Glutamatergic neuron (in vitro differentiated cells): Measurements from ENCODE around the gene GNA12. TPM values are rescaled to one million over a fixed set of nuclear protein-coding genes. Genes with fewer than 3 reads are reported as not detected.
A peak's percentile ranks its signal among the peaks of the same experiment; 100 is the strongest.

Source experiments
- DNase-seq: peaks from one replicate; pipeline ENCODE4 v3.0.0; 2022
- H3K27ac Mint-ChIP-seq: one replicate; pipeline ENCODE4 v1.8.0; 2020; ENCODE audit warnings: mild to moderate bottlenecking, mixed read lengths, inconsistent platforms; ENCODE audit not compliant: unreplicated experiment
- H3K27me3 Mint-ChIP-seq: one replicate; pipeline ENCODE4 v1.8.0; 2020; ENCODE audit warnings: mild to moderate bottlenecking, moderate library complexity, mixed read lengths, inconsistent platforms; ENCODE audit not compliant: unreplicated experiment
- H3K36me3 Mint-ChIP-seq: one replicate; pipeline ENCODE4 v1.8.0; 2020; ENCODE audit warnings: mild to moderate bottlenecking, mixed read lengths, inconsistent platforms; ENCODE audit not compliant: unreplicated experiment
- H3K4me1 Mint-ChIP-seq: one replicate; pipeline ENCODE4 v1.8.0; 2020; ENCODE audit warnings: mild to moderate bottlenecking, low read depth, mixed read lengths, inconsistent platforms; ENCODE audit not compliant: unreplicated experiment
- H3K4me3 Mint-ChIP-seq: one replicate; pipeline ENCODE4 v1.8.0; 2020; ENCODE audit warnings: mild to moderate bottlenecking, mixed read lengths, inconsistent platforms; ENCODE audit not compliant: unreplicated experiment
- H3K9me3 Mint-ChIP-seq: one replicate; pipeline ENCODE4 v1.8.0; 2020; ENCODE audit warnings: mild to moderate bottlenecking, moderate library complexity, mixed read lengths, inconsistent platforms; ENCODE audit not compliant: unreplicated experiment
- total RNA-seq: library from RNA; stranded (reverse); fragmentation: NEBNext Ultra II Directional; extraction: Animal tissue kit (Norgen Biotek cat#: 25700); gene quantifications from one replicate; pipeline ENCODE4 v1.2.1, GENCODE V29; 2021; ENCODE audit not compliant: unreplicated experiment
- TF ChIP-seq, protein P1 (sequence below): fragments of 200-600 bp; sonication (generic); IDR thresholded peaks from one replicate; pipeline ENCODE4 v1.5.0; 2021; ENCODE audit not compliant: partially characterized antibody, unreplicated experiment

Gene GNA12
- total RNA-seq, 1 donor from 2014 or later = 66.2 TPM

DNA sequence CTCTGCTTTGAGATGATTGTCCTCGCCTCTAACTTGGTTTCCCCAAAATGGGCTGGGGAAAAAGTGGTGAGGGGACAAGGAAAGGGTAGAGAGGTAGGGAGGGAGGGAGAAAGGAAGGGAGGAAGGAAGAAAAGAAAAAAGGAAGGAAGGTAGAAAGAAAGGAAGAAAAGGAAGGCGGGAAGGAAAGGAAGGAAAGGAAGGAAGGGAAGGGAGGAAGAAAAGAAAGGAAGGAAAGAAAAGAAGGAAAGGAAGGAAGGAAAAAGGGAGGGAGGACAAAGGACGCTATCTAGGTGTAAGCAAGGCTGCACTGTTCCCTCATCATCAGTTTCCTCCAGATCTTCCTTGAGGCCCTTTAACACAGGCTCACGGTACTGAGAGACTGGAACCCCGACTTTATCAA is 2.2 kb downstream of the GNA12 start:
- Mint-ChIP-seq H3K4me3 (peak overlapping the region; percentile 86), H3K9me3 (peaks cover 9% of the 10 kb centered on the region), H3K36me3 (peaks cover 8% of the 10 kb centered on the region), H3K27ac (no peak overlapping the region), H3K4me1 (peaks cover 34% of the 10 kb centered on the region), H3K27me3 (peaks cover 7% of the 10 kb centered on the region)
- TF ChIP-seq, protein P1, sequence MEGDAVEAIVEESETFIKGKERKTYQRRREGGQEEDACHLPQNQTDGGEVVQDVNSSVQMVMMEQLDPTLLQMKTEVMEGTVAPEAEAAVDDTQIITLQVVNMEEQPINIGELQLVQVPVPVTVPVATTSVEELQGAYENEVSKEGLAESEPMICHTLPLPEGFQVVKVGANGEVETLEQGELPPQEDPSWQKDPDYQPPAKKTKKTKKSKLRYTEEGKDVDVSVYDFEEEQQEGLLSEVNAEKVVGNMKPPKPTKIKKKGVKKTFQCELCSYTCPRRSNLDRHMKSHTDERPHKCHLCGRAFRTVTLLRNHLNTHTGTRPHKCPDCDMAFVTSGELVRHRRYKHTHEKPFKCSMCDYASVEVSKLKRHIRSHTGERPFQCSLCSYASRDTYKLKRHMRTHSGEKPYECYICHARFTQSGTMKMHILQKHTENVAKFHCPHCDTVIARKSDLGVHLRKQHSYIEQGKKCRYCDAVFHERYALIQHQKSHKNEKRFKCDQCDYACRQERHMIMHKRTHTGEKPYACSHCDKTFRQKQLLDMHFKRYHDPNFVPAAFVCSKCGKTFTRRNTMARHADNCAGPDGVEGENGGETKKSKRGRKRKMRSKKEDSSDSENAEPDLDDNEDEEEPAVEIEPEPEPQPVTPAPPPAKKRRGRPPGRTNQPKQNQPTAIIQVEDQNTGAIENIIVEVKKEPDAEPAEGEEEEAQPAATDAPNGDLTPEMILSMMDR = no peak
- DNase-seq = no peak

- TF ChIP-seq, protein P1 = no peak
- Mint-ChIP-seq H3K4me1 (peaks cover 38% of the 10 kb centered on the region), H3K27ac (no peak overlapping the region), H3K4me3 (no peak overlapping the region), H3K27me3 (peaks cover 7% of the 10 kb centered on the region), H3K9me3 (peaks cover 10% of the 10 kb centered on the region), H3K36me3 (peaks cover 8% of the 10 kb centered on the region)
- no peak for DNase-seq
These were observed 3.6 kb downstream of the GNA12 start for GRCh38 chr7:2840458-2840857.

DNA sequence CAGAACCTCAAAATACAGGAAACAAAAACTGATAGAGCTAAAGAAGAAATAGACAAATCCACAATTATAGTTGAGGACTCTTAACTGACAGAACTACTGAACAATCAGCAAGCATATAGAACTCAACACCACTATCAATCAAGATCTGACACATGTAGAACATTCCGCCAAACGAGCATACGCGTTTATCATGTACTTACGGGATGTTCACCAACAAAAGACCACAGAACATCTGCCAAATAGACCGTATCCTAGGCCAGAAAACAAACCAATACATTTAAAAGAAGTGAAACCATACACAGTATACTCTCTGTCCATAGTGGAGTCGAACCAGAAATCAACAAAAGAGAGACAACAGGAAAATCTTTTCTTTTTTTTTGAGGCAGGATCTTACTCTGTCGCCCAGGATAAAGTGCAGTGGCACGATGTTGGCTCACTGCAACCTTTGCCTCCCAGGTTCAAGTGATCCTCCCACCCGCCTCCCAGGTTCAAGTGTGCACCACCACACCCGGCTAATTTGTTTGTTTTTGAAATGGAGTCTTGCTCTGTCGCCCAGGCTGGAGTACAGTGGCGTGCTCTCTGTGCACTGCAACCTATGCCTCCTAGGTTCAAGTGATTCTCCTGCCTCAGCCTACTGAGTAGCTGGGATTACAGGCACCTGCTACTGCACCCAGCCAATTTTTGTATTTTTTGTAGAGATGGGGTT is 5.1 kb downstream of the GNA12 start:
- DNase-seq = no peak
- Mint-ChIP-seq H3K4me1 (peaks cover 46% of the 10 kb centered on the region), H3K4me3 (no peak overlapping the region), H3K27ac (peak overlapping the region; percentile 70), H3K27me3 (peaks cover 3% of the 10 kb centered on the region), H3K9me3 (peaks cover 8% of the 10 kb centered on the region), H3K36me3 (peaks cover 12% of the 10 kb centered on the region)
- TF ChIP-seq, protein P1 = no peak

- no peak for DNase-seq
- Mint-ChIP-seq H3K36me3 (peaks cover 12% of the 10 kb centered on the region), H3K27ac (no peak overlapping the region), H3K4me3 (no peak overlapping the region), H3K4me1 (peaks cover 50% of the 10 kb centered on the region), H3K9me3 (peaks cover 10% of the 10 kb centered on the region), H3K27me3 (peaks cover 3% of the 10 kb centered on the region)
- TF ChIP-seq, protein P1 = no peak
These were observed 5.7 kb downstream of the GNA12 start for GRCh38 chr7:2838451-2838850.

DNA sequence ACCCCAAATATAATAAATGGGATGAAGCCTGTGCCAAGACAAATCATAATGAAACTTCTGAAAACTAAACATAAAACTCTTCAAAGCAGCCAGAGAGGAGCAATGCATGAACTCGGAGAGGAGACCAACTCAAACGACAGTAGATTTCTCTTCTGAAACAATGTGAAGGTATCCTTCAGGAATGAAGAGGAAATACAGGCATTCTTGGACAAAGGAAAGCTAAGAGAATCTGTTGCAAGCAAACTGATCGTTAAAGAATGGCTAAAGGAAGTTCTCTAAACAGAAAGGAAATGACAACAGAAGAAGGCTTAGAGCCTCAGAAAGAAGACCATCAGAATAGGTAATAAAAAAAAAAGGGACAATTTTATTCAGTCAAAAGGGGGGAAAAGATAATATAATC is 6.6 kb downstream of the GNA12 start:
- H3K4me3 Mint-ChIP-seq = peak overlapping the region; percentile 52
- no peak for DNase-seq
- peaks cover 1% of the 10 kb centered on the region for H3K27me3 Mint-ChIP-seq
- H3K27ac Mint-ChIP-seq = peak overlapping the region; percentile 46
- H3K4me1 Mint-ChIP-seq = peaks cover 53% of the 10 kb centered on the region
- peaks cover 6% of the 10 kb centered on the region for H3K9me3 Mint-ChIP-seq
- peaks cover 12% of the 10 kb centered on the region for H3K36me3 Mint-ChIP-seq
- TF ChIP-seq, protein P1 = no peak
